ENCODE measurements around the gene MGAT1.
"Not testable (repeated sequence)": the region's sequence is repeated elsewhere in the genome, so short reads cannot be mapped to it uniquely, and the experiment has no call there.

MGAT1 gene

GRCh38 chr5:180832638-180833068 lies 30.0 kb upstream of the MGAT1 start:
- H3K36me3 Mint-ChIP-seq (ENCODE audit: low read depth), result peaks cover 63% of the 10 kb centered on the region
- H3K4me3 Mint-ChIP-seq, result peak overlapping the region; percentile 93 to 99 (median 96)
- peaks cover 20% of the 10 kb centered on the region for H3K9me3 Mint-ChIP-seq
- peak overlapping the region; percentile 100 for H3K27ac Mint-ChIP-seq
- H3K4me1 Mint-ChIP-seq, result peaks cover 13% of the 10 kb centered on the region
- TF ChIP-seq, protein P1, sequence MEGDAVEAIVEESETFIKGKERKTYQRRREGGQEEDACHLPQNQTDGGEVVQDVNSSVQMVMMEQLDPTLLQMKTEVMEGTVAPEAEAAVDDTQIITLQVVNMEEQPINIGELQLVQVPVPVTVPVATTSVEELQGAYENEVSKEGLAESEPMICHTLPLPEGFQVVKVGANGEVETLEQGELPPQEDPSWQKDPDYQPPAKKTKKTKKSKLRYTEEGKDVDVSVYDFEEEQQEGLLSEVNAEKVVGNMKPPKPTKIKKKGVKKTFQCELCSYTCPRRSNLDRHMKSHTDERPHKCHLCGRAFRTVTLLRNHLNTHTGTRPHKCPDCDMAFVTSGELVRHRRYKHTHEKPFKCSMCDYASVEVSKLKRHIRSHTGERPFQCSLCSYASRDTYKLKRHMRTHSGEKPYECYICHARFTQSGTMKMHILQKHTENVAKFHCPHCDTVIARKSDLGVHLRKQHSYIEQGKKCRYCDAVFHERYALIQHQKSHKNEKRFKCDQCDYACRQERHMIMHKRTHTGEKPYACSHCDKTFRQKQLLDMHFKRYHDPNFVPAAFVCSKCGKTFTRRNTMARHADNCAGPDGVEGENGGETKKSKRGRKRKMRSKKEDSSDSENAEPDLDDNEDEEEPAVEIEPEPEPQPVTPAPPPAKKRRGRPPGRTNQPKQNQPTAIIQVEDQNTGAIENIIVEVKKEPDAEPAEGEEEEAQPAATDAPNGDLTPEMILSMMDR (IDR thresholded peaks at IDR 0.05; ENCODE audit: unreplicated experiment in 3 of 3), result no peak
- H3K27me3 Mint-ChIP-seq (ENCODE audit: low read depth), result peaks cover 5% of the 10 kb centered on the region

- H3K9me3 Mint-ChIP-seq, result peaks cover 20% of the 10 kb centered on the region
- peaks cover 5% of the 10 kb centered on the region for H3K27me3 Mint-ChIP-seq (ENCODE audit: low read depth)
- TF ChIP-seq, protein P1 (IDR thresholded peaks at IDR 0.05; ENCODE audit: unreplicated experiment in 3 of 3), result peak in 2 of 3 experiments; percentile 13 to 24
- H3K4me1 Mint-ChIP-seq, result peaks cover 16% of the 10 kb centered on the region
- peak overlapping the region; percentile 93 to 99 (median 96) for H3K4me3 Mint-ChIP-seq
- H3K36me3 Mint-ChIP-seq (ENCODE audit: low read depth), result peaks cover 61% of the 10 kb centered on the region
- peak overlapping the region; percentile 100 for H3K27ac Mint-ChIP-seq
These were observed 28.8 kb upstream of the MGAT1 start for GRCh38 chr5:180831139-180832093.

DNA sequence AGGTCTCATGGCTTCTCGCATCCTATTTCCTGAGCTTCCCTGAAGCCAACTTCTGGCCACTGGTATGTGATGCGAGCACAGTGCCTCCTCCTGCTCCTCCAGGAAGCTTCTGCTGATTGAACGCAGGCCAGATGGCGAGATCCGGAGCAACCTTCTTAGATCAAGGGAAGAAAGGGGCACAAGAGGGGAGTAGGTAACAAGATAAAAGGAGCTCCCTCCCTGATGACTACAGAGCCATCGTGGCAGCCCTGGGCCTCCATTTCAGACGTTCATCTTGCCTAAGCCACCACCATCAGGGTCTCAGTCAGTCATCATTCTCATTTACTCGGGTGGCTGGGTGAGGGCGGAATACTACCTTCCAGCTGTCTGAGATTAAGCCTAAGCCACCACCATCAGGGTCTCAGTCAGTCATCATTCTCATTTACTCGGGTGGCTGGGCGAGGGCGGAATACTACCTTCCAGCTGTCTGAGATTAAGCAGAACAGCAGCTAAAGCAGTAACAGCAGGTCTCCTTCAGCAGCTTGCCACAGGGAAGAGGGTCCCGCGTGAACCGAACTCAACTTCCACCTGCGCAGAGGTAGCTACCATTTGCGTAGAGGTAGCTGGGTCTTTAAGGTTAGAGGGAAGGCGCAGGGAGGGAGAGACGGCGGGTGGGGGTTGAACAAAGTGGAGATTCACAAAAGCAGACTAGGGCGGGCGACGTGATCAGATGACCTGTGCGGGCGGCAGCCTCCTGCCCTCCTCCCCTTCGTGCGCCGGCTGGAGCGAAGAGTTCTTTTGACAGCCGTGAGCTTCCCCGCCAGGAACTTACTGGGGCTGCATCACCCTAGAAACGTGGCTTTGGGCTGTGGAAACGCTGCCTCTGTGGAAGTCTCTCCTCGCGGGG lies 27.9 kb upstream of the MGAT1 start:
- peaks cover 20% of the 10 kb centered on the region for H3K9me3 Mint-ChIP-seq
- peak overlapping the region; percentile 93 to 99 (median 96) for H3K4me3 Mint-ChIP-seq
- TF ChIP-seq, protein P1 (IDR thresholded peaks at IDR 0.05; ENCODE audit: unreplicated experiment in 3 of 3), result no peak
- H3K4me1 Mint-ChIP-seq, result peaks cover 25% of the 10 kb centered on the region
- H3K27ac Mint-ChIP-seq, result peak overlapping the region; percentile 100
- peaks cover 58% of the 10 kb centered on the region for H3K36me3 Mint-ChIP-seq (ENCODE audit: low read depth)
- H3K27me3 Mint-ChIP-seq (ENCODE audit: low read depth), result peaks cover 5% of the 10 kb centered on the region

GRCh38 chr5:180829726-180830125 lies 27.1 kb upstream of the MGAT1 start:
- H3K27me3 Mint-ChIP-seq (ENCODE audit: low read depth), result peaks cover 5% of the 10 kb centered on the region
- peaks cover 52% of the 10 kb centered on the region for H3K36me3 Mint-ChIP-seq (ENCODE audit: low read depth)
- TF ChIP-seq, protein P1 (IDR thresholded peaks at IDR 0.05; ENCODE audit: unreplicated experiment in 3 of 3), result no peak
- H3K27ac Mint-ChIP-seq, result peak overlapping the region in 2 of 3 experiments; percentile 100
- peak overlapping the region; percentile 93 to 99 (median 96) for H3K4me3 Mint-ChIP-seq
- peaks cover 33% of the 10 kb centered on the region for H3K4me1 Mint-ChIP-seq
- peaks cover 20% of the 10 kb centered on the region for H3K9me3 Mint-ChIP-seq

GRCh38 chr5:180828756-180829531 lies 26.3 kb upstream of the MGAT1 start:
- Mint-ChIP-seq H3K4me3 (peak overlapping the region; percentile 50 to 73 (median 60)), H3K9me3 (peaks cover 20% of the 10 kb centered on the region), H3K4me1 (peaks cover 40% of the 10 kb centered on the region), H3K36me3 (ENCODE audit: low read depth) (peaks cover 44% of the 10 kb centered on the region)
- H3K27ac Mint-ChIP-seq; H3K27me3 Mint-ChIP-seq (ENCODE audit: low read depth): not testable (repeated sequence)

DNA sequence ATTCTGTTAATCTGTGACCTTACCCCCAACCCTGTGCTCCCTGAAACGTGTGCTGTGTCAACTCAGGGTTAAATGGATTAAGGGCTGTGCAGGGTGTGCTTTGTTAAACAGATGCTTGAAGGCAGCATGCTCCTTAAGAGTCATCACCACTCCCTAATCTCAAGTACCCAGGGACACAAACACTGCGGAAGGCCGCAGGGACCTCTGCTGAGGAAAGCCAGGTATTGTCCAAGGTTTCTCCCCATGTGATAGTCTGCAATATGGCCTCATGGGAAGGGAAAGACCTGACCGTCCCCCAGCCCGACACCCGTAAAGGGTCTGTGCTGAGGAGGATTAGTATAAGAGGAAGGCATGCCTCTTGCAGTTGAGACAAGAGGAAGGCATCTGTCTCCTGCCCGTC lies 24.8 kb upstream of the MGAT1 start:
- Mint-ChIP-seq H3K4me1 (peaks cover 47% of the 10 kb centered on the region), H3K27ac (peak overlapping the region in 1 of 3 experiments; percentile 28), H3K36me3 (ENCODE audit: low read depth) (peaks cover 43% of the 10 kb centered on the region), H3K9me3 (peaks cover 20% of the 10 kb centered on the region), H3K4me3 (peak overlapping the region; percentile 8 to 57 (median 12))
- H3K27me3 Mint-ChIP-seq (ENCODE audit: low read depth), result not testable (repeated sequence)
